HL-60 (cell line): ENCODE measurements around the gene INSIG1.

Experiments
- CTCF ChIP-seq: IDR thresholded peaks from one replicate; pipeline ENCODE4 v1.5.1; 2011; ENCODE audit warnings: low read length, control low read depth, inconsistent platforms; ENCODE audit not compliant: insufficient read depth
- POLR2AphosphoS5 ChIP-seq: IDR thresholded peaks from 2 replicates; pipeline ENCODE4 v1.6.1; 2012; ENCODE audit warnings: low read depth
- SPI1 ChIP-seq: IDR thresholded peaks from 2 replicates; pipeline ENCODE4 v1.6.1; 2012; ENCODE audit warnings: low read depth, mild to moderate bottlenecking, borderline replicate concordance
- TF ChIP-seq, protein P1 (sequence below): IDR thresholded peaks from 2 replicates; pipeline ENCODE4 v1.6.1; 2012; ENCODE audit warnings: low read depth; ENCODE audit not compliant: insufficient replicate concordance

DNA sequence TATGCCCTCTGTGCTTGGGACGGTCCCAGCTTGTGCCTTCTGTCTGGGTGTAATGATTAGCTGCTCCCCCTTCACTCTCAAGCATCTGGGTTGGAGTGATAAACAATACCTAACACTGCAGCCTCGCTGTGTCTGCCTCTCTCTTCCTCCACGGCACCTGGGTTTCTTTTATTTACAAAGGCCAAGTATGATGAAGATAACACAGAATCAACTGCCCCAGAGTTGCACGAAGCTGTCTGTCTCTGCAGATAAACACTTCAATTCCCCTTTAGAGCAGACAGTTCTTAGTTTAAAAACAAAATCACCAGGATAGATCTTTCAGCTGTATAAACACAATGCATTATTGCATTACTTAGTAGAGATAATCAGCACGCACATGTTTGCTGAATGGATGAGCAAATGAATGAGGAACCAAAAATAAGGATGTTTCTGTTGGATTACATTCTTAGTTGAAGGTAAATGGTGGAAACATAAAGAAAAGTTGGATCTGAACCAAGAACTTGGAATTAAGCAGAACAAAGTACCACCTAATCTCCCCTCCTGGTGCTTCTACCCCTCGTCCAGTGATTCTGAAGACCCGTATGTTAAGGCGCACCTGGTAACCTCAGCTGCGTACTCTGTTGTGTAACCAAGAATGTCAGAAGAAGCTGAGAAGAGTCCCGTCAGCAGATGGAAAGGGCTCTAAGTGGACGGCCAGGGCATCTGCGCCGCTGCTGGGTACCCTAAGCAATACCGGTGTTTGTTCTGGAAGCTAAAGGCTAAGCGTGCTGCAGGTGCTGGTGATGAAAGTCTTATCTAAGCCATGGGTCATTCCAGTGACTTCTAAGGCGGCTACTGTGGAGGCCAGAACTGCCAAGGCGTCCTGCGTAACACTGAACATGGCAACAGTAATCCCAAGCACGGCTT is 26.6 kb downstream of the INSIG1 start:
- TF ChIP-seq CTCF (no peak), POLR2AphosphoS5 (no peak), SPI1 (no peak)
- TF ChIP-seq, protein P1, sequence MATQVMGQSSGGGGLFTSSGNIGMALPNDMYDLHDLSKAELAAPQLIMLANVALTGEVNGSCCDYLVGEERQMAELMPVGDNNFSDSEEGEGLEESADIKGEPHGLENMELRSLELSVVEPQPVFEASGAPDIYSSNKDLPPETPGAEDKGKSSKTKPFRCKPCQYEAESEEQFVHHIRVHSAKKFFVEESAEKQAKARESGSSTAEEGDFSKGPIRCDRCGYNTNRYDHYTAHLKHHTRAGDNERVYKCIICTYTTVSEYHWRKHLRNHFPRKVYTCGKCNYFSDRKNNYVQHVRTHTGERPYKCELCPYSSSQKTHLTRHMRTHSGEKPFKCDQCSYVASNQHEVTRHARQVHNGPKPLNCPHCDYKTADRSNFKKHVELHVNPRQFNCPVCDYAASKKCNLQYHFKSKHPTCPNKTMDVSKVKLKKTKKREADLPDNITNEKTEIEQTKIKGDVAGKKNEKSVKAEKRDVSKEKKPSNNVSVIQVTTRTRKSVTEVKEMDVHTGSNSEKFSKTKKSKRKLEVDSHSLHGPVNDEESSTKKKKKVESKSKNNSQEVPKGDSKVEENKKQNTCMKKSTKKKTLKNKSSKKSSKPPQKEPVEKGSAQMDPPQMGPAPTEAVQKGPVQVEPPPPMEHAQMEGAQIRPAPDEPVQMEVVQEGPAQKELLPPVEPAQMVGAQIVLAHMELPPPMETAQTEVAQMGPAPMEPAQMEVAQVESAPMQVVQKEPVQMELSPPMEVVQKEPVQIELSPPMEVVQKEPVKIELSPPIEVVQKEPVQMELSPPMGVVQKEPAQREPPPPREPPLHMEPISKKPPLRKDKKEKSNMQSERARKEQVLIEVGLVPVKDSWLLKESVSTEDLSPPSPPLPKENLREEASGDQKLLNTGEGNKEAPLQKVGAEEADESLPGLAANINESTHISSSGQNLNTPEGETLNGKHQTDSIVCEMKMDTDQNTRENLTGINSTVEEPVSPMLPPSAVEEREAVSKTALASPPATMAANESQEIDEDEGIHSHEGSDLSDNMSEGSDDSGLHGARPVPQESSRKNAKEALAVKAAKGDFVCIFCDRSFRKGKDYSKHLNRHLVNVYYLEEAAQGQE = no peak
